ENCODE data around the gene SFT2D2. TPM values are rescaled to one million over a fixed set of nuclear protein-coding genes. Genes with fewer than 3 reads are reported as not detected.

Gene SFT2D2
- total RNA-seq, 3 donors from 2014 or later: 39.3 to 70.4 (median 42.2) TPM

- no peaks in the 10 kb centered on the region for H3K4me1 ChIP-seq
- no peaks in the 10 kb centered on the region for H3K36me3 ChIP-seq
- intact Hi-C loops (cut with DNase I; ENCODE audit: low total_unique reads): no loop called here
- TF ChIP-seq CTCF (IDR thresholded peaks at IDR 0.05) (no peak), POLR2A (IDR thresholded peaks at IDR 0.05) (no peak), POLR2AphosphoS5 (IDR thresholded peaks at IDR 0.05) (no peak)
- no peak for DNase-seq (ENCODE audit: low spot score in 2 of 2)
- no peak overlapping the region for H3K4me3 ChIP-seq
- H3K9me3 ChIP-seq: no peaks in the 10 kb centered on the region
- no peak overlapping the region for H3K27ac ChIP-seq
- no peaks in the 10 kb centered on the region for H3K27me3 ChIP-seq
Observed at GRCh38 chr1:168293356-168293755, 67.6 kb downstream of the SFT2D2 start.

GRCh38 chr1:168295411-168296114 lies 69.8 kb downstream of the SFT2D2 start:
- no peaks in the 10 kb centered on the region for H3K9me3 ChIP-seq
- no peaks in the 10 kb centered on the region for H3K36me3 ChIP-seq
- no peak for TF ChIP-seq POLR2A (IDR thresholded peaks at IDR 0.05)
- TF ChIP-seq POLR2AphosphoS5 (IDR thresholded peaks at IDR 0.05): no peak
- no peak for TF ChIP-seq CTCF (IDR thresholded peaks at IDR 0.05)
- H3K4me1 ChIP-seq: no peaks in the 10 kb centered on the region
- no peaks in the 10 kb centered on the region for H3K27me3 ChIP-seq
- no peak overlapping the region for H3K4me3 ChIP-seq
- H3K27ac ChIP-seq: no peak overlapping the region
- no peak for DNase-seq (ENCODE audit: low spot score in 2 of 2)
- intact Hi-C loops (cut with DNase I; ENCODE audit: low total_unique reads): no loop called here

- Histone ChIP-seq H3K4me3 (no peak overlapping the region), H3K27me3 (no peaks in the 10 kb centered on the region), H3K9me3 (no peaks in the 10 kb centered on the region), H3K4me1 (no peaks in the 10 kb centered on the region), H3K36me3 (no peaks in the 10 kb centered on the region), H3K27ac (no peak overlapping the region)
- intact Hi-C loops (cut with DNase I; ENCODE audit: low total_unique reads): no loop called here
- TF ChIP-seq POLR2A (IDR thresholded peaks at IDR 0.05) (no peak), CTCF (IDR thresholded peaks at IDR 0.05) (no peak), POLR2AphosphoS5 (IDR thresholded peaks at IDR 0.05) (no peak)
- DNase-seq (ENCODE audit: low spot score in 2 of 2): no peak
Observed at GRCh38 chr1:168297019-168297730, 71.4 kb downstream of the SFT2D2 start.

- Histone ChIP-seq H3K27ac (no peak overlapping the region), H3K9me3 (no peaks in the 10 kb centered on the region), H3K4me3 (no peak overlapping the region), H3K27me3 (no peaks in the 10 kb centered on the region), H3K4me1 (no peaks in the 10 kb centered on the region), H3K36me3 (no peaks in the 10 kb centered on the region)
- intact Hi-C loops (cut with DNase I; ENCODE audit: low total_unique reads): no loop called here
- DNase-seq (ENCODE audit: low spot score in 2 of 2): no peak
- no peak for TF ChIP-seq POLR2A (IDR thresholded peaks at IDR 0.05)
- TF ChIP-seq POLR2AphosphoS5 (IDR thresholded peaks at IDR 0.05): no peak
- no peak for TF ChIP-seq CTCF (IDR thresholded peaks at IDR 0.05)
Observed at GRCh38 chr1:168298446-168298845, 72.6 kb downstream of the SFT2D2 start.

- no peak overlapping the region for H3K4me3 ChIP-seq
- H3K27ac ChIP-seq: no peak overlapping the region
Observed at GRCh38 chr1:168300626-168301025, 74.8 kb downstream of the SFT2D2 start.

More at GRCh38 chr1:168300626-168301025, 74.8 kb downstream of the SFT2D2 start:
- intact Hi-C loops (cut with DNase I; ENCODE audit: low total_unique reads): no loop called here
- H3K36me3 ChIP-seq: no peaks in the 10 kb centered on the region
- H3K27me3 ChIP-seq: no peaks in the 10 kb centered on the region
- H3K4me1 ChIP-seq: no peaks in the 10 kb centered on the region
- H3K9me3 ChIP-seq: no peaks in the 10 kb centered on the region
- no peak for TF ChIP-seq POLR2AphosphoS5 (IDR thresholded peaks at IDR 0.05)
- no peak for TF ChIP-seq CTCF (IDR thresholded peaks at IDR 0.05)
- no peak for TF ChIP-seq POLR2A (IDR thresholded peaks at IDR 0.05)
- DNase-seq (ENCODE audit: low spot score in 2 of 2): no peak
